A673 (cell line): ENCODE data around the gene CHMP2B. TPM values are rescaled to one million over a fixed set of nuclear protein-coding genes. Genes with fewer than 3 reads are reported as not detected.
A peak's percentile ranks its signal among the peaks of the same experiment; 100 is the strongest.

Source experiments
- BruUV-seq: library from RNA; stranded (reverse); fragments of 400-500 nt; replicated peaks from 2 replicates; lab custom pipeline; 2021; lab: Mats Ljungman, UMichigan
- CTCF ChIA-PET: fragments of 300-600 bp; sonication (Branson Sonifier 250); formaldehyde crosslinking; loops from one replicate; lab custom pipeline; 2022; ENCODE audit warnings: antibody characterized with exemption; lab: Charles Lee
- POLR2A ChIA-PET: fragments of 300-600 bp; sonication (Branson Sonifier 250); formaldehyde crosslinking; loops from one replicate; lab custom pipeline; 2022; ENCODE audit warnings: antibody characterized with exemption; ENCODE audit not compliant: low non-redundant PET; lab: Charles Lee
- DNase-seq: peaks from one replicate; pipeline ENCODE4 v3.0.0-alpha.2; 2015; ENCODE audit warnings: low spot score
- H3K27ac ChIP-seq: fragments of 200-600 bp; sonication (generic); 2 replicates; pipeline ENCODE4 v1.5.1; 2016; ENCODE audit warnings: mixed run types, low read depth, mild to moderate bottlenecking, mixed read lengths, antibody characterized with exemption, low read length; ENCODE audit not compliant: poor library complexity, severe bottlenecking
- H3K27me3 ChIP-seq: fragments of 200-600 bp; sonication (generic); replicated peaks from 2 replicates; pipeline ENCODE4 v1.6.1; 2017; ENCODE audit warnings: mixed run types, low read depth, mild to moderate bottlenecking, mixed read lengths, antibody characterized with exemption, low read length; ENCODE audit not compliant: insufficient read depth, poor library complexity
- H3K36me3 ChIP-seq: fragments of 200-600 bp; sonication (generic); 2 replicates; pipeline ENCODE4 v1.6.1; 2016; ENCODE audit warnings: mixed run types, mild to moderate bottlenecking, mixed read lengths, antibody characterized with exemption, low read length; ENCODE audit not compliant: insufficient read depth, poor library complexity, severe bottlenecking
- H3K4me1 ChIP-seq: fragments of 200-600 bp; sonication (generic); 2 replicates; pipeline ENCODE4 v1.6.1; 2017; ENCODE audit warnings: mixed run types, mild to moderate bottlenecking, mixed read lengths, antibody characterized with exemption, low read length; ENCODE audit not compliant: insufficient read depth, poor library complexity, severe bottlenecking
- H3K4me3 ChIP-seq: fragments of 200-600 bp; sonication (generic); 2 replicates; pipeline ENCODE4 v1.5.1; 2016; ENCODE audit warnings: low read depth, mixed run types, mild to moderate bottlenecking, mixed read lengths, low read length; ENCODE audit not compliant: poor library complexity, severe bottlenecking
- H3K9me3 ChIP-seq: fragments of 200-600 bp; sonication (generic); 2 replicates; pipeline ENCODE4 v1.6.1; 2016; ENCODE audit warnings: mixed run types, low read depth, mild to moderate bottlenecking, mixed read lengths, antibody characterized with exemption, low read length; ENCODE audit not compliant: poor library complexity, severe bottlenecking
- EZH2 ChIP-seq: fragments of 200-600 bp; sonication (generic); IDR thresholded peaks from 2 replicates; pipeline ENCODE4 v1.6.1; 2017; ENCODE audit warnings: borderline replicate concordance, low read depth, mild to moderate bottlenecking, mixed read lengths, antibody characterized with exemption, low read length; ENCODE audit not compliant: poor library complexity, severe bottlenecking
- intact Hi-C: fragments of 100-400 bp; cut with micrococcal nuclease; formaldehyde crosslinking; loops from one replicate; pipeline ENCODE4 v1.10.0; 2022; ENCODE audit not compliant: unreplicated experiment
- total RNA-seq: library from RNA; stranded (reverse); gene quantifications from 2 replicates; pipeline ENCODE4 v1.2.3, GENCODE V29; 2021
- TF ChIP-seq, protein P1 (sequence below): fragments of 300-800, 200-600 bp; sonication (generic); conservative IDR thresholded peaks from 2 replicates; pipeline ENCODE4 v1.5.1; 2017; ENCODE audit warnings: low read depth, mild to moderate bottlenecking, antibody characterized with exemption, low read length, moderate library complexity, mixed read lengths

Gene CHMP2B
- total RNA-seq, 1 experiment from 2014 or later, result 33.7 TPM

DNA sequence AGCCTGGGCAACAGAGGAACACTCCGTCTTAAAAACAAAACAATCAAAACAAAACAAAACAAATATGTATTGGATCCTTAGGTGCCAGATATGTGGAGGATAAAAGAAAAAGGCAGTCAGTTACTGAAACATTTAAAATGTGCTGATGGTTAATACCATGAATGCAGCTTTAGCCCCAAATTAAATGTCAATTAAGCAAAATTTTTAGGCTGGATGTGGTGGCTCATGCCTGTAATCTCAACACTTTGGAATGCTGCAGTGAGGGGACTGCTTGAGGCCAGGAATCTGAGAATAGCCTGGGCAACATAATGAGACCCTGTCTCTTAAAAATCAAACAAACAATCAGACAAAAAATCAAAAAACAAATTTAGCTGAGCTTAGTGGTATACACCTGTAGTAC, 8.5 kb upstream of the CHMP2B start:
- H3K9me3 ChIP-seq, result no peaks in the 10 kb centered on the region
- intact Hi-C loops, result no loop called here
- ChIA-PET POLR2A (no interaction called here), CTCF (no interaction called here)
- no peak overlapping the region for H3K4me3 ChIP-seq
- peaks cover 21% of the 10 kb centered on the region for H3K27me3 ChIP-seq
- no peak overlapping the region for H3K27ac ChIP-seq
- TF ChIP-seq, protein P1, sequence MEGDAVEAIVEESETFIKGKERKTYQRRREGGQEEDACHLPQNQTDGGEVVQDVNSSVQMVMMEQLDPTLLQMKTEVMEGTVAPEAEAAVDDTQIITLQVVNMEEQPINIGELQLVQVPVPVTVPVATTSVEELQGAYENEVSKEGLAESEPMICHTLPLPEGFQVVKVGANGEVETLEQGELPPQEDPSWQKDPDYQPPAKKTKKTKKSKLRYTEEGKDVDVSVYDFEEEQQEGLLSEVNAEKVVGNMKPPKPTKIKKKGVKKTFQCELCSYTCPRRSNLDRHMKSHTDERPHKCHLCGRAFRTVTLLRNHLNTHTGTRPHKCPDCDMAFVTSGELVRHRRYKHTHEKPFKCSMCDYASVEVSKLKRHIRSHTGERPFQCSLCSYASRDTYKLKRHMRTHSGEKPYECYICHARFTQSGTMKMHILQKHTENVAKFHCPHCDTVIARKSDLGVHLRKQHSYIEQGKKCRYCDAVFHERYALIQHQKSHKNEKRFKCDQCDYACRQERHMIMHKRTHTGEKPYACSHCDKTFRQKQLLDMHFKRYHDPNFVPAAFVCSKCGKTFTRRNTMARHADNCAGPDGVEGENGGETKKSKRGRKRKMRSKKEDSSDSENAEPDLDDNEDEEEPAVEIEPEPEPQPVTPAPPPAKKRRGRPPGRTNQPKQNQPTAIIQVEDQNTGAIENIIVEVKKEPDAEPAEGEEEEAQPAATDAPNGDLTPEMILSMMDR, result no peak
- no peak for TF ChIP-seq EZH2
- no TSS peak for BruUV-seq
- H3K36me3 ChIP-seq, result no peaks in the 10 kb centered on the region
- no peak for DNase-seq
- no peaks in the 10 kb centered on the region for H3K4me1 ChIP-seq

DNA sequence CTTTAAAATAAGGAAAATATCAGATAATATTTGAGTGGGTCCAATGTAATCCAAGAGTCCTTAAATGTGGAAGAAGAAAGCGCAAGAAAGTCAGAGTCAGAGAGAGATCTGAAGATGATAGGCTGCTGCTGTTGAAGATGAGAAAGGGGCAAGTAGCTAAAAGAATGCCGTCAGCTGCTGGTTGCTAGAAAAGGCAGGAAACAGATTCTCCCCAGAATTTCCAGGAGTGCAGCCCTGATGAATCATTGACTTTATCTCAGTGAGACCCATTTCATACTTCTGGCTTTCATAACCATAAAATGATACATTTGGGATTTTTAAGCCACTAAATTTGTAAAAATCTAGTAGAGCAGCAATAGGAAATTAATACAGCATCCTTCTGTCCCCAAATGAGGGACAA, 7.5 kb upstream of the CHMP2B start:
- Histone ChIP-seq H3K36me3 (no peaks in the 10 kb centered on the region), H3K4me3 (no peak overlapping the region), H3K9me3 (no peaks in the 10 kb centered on the region), H3K27me3 (peaks cover 13% of the 10 kb centered on the region), H3K4me1 (no peaks in the 10 kb centered on the region), H3K27ac (no peak overlapping the region)
- no peak for TF ChIP-seq EZH2
- TF ChIP-seq, protein P1, result no peak
- intact Hi-C loops, result no loop called here
- ChIA-PET CTCF (no interaction called here), POLR2A (no interaction called here)
- no peak for DNase-seq
- BruUV-seq, result no TSS peak

DNA sequence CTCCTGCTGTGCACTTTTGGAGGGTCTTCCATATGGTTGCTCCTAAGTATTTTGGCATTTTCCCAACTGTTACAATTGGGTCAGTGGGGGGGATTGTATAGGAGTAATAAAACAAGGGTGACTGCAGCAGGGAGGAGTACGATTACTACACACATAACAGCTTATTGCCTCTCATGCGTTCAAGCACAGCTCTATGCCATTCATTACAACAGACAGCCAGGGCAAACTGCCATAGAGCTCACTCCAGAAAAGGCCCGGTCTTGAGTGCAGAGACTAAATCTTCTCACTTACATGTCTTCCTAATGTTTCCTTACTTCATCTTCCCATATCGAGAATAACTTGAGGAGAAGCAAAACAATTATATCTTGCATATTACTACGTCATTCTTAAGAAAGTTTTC, 1.4 kb upstream of the CHMP2B start:
- TF ChIP-seq EZH2, result no peak
- TF ChIP-seq, protein P1, result no peak
- H3K27ac ChIP-seq, result no peak overlapping the region
- no peaks in the 10 kb centered on the region for H3K36me3 ChIP-seq
- no peaks in the 10 kb centered on the region for H3K9me3 ChIP-seq
- BruUV-seq, result no TSS peak
- ChIA-PET POLR2A (interaction anchor here (0.6 kb wide), 1 partner anchor 29 kb away, joined by 3 read pairs; no protein-coding TSS in a partner anchor), CTCF (no interaction called here)
- peaks cover 22% of the 10 kb centered on the region for H3K4me1 ChIP-seq
- DNase-seq, result peak; percentile 45
- H3K27me3 ChIP-seq, result no peaks in the 10 kb centered on the region
- no peak overlapping the region for H3K4me3 ChIP-seq
- intact Hi-C loops, result no loop called here
